GM18507 (cell line): Measurements from ENCODE around the gene CPNE4.
"Not testable (repeated sequence)": the region's sequence is repeated elsewhere in the genome, so short reads cannot be mapped to it uniquely, and the experiment has no call there.

Experiments used
- DNase-seq: peaks from one replicate; pipeline ENCODE4 v3.0.0; 2011; ENCODE audit warnings: low read depth; ENCODE audit not compliant: insufficient read length; ENCODE audit errors: extremely low spot score
- FAIRE-seq: peaks from 2 replicates; lab custom pipeline; 2011; peaks lifted over from hg19 to GRCh38; lab: Jason Lieb, UNC

The CPNE4 gene

DNA sequence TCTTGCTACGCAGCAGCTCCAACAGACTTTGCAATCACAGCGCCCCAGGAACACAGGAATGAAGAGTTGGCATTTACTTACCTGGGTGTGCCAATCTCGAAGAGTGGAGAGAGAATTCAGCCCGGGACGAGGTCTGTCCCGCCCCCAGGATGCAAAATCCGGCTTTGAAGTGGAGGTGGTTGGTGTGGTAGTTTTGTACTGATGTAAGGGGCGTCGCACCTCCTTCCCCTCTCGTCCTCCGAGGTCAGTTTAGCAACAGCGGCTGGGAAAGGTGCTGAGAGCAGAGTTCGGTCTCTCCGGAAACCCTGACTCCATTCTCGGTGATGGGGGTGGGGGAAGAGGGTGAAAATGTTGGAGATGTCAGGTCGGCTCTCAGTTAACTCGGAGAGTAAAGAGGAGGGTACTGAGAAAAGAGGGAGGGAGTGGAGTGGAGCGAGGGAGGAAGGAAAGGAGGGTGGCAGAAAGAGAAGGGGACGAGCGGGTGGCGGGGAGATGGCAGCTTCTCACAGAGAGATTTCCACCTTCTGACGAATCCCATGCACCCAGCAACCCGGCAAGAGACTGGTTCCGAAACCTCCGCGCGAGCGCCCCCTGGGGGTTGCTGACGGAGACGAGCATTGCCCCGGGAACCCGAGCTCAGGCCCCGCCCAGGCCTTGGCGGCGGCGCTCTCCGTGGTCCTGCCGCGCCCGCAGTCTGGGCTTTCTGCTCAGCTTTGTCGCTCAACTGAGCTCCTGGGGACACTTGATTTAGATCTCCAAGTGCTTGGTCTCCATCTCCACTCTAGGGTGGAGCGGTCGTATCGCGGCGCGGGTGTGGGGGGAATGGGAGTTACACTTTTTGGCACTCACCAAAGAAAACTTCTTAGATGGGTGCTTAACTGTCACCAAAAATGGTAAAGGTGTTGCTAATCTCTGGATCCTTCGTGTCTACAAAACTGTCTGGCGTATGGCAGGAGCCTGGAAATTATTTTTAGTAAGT lies at the start of gene CPNE4:
TSS of gene CPNE4 (minus strand) at position 529 of the 979 bp plus-strand sequence.
- FAIRE-seq (peak; percentile 80), DNase-seq (peak; percentile 58)

DNA sequence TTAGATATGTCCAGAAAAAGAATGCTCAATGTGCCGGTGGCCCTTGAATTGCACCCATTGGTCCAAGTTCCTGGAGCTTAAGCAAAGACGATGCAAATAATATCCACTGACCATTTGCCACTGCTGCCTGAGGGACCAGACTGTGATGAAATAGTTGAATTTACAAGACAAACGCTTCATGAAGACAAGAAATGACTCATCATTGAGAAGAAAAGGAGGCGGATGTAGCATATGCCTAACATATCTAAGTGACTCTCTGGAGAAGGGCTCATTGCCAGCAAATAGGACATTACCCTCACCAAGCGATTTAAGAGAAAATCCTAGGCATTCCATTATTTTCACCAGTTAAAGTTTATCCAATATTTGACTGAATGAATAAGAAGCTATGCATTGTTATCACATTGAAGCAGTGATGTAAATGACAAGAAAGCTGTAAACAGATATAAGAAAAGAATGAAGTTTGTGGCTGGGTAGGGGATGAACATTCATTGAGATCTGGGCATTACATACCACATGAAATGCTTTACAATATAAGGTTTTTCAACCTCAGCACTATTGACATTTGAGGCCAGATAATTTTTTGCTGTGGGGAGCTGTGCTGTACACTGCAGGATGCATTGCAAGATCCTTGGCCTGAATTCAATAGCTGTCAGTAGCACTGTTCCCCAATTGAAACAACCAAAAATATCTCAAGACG lies 48.9 kb upstream of the CPNE4 start:
- DNase-seq (no peak), FAIRE-seq (no peak)

DNA sequence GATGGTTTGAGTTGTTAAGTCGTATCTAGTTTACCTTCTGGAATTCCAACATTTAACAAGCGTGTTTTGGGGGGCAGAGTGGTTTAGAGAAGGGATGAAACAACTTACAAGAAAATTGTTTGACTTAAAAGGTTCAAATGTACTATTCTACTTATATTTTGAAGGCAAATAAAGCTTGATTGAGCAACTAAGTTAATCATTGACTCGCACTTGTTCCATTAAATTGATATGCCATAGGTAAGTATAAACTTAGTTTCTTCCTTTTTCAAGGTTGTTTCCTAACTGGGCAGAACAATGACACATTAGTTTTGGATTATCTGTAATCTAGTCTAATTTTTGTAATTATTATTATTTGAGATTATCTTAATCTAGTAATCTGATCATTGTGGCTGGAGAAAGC lies 48.3 kb upstream of the CPNE4 start:
- no peak for FAIRE-seq
- DNase-seq: no peak

DNA sequence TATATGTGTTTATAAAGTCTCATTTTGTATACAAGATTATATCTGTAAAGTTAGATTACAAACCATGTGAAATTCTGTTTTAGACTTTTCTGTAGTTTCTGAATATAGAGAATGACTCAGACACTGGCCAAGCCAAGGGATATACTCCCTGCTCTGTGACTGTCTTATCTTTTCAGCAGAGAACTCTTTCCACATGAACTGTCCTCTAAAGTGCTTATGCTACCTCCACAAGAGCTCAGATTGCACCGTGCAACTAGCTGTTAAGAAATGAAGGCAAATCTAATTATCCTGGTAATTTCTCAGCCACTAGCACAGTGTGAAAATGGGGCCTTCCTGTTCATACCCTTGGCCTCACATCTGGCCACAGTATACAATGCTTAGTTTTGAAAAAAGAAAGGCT lies 44.3 kb upstream of the CPNE4 start:
- no peak for DNase-seq
- FAIRE-seq: no peak

DNA sequence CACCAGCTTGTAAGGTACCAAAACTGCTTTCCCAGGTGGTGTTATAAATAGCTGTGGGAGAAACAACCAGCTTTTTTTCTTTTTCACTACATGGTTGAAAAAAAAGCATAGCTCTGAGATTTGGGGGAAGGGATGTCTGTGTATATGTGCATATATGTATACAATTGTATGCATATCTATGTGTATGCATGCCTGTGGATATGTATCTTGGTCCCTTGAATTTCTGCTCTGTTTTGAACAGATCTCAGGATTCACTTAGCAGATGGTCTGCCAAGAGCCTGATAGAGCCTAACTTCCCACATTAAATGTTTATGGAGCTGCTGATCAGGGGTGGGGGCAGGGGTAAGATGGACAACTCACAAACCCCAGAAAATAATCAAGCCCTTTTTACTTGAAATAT lies 39.0 kb upstream of the CPNE4 start:
- no peak for FAIRE-seq
- no peak for DNase-seq

DNA sequence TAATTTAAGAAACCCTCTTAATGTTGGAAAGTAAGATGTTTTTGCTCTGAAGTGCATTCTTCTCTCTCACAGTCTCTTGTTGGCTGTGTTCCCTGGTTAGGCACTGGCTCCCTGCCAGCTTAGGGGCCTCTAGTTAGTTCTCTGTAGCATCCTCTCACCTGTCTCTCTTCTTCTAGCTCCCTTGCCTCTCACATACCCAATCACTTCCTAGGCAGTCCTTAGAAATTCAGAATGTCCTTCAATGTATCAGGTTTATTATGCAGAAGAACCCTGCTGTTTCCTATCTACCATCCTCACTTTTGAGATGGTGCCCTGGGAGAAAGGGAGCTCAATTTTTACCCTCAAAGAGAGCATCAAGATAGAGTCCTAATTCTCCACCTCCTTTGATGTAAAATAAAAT lies 36.2 kb upstream of the CPNE4 start:
- DNase-seq: no peak
- FAIRE-seq: no peak

DNA sequence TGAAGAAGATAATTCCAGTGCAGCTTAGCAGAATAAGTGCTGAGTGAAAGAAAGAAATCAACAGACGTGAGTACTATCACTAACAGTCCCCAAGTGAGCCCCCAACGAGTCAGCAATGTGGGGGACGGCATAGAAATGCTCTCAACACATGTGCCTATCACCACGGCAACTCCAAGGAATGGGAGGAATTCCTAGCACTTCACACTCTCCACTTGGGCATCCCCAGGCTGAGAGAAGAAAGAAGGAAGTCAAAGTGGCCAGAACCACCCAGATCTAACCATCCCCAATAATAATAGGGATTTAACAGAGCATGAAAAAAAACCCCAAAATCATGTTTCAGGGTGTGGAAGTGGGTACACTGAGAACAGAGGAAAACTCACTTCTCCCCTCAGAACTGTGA lies 29.3 kb upstream of the CPNE4 start:
- no peak for DNase-seq
- no peak for FAIRE-seq

DNA sequence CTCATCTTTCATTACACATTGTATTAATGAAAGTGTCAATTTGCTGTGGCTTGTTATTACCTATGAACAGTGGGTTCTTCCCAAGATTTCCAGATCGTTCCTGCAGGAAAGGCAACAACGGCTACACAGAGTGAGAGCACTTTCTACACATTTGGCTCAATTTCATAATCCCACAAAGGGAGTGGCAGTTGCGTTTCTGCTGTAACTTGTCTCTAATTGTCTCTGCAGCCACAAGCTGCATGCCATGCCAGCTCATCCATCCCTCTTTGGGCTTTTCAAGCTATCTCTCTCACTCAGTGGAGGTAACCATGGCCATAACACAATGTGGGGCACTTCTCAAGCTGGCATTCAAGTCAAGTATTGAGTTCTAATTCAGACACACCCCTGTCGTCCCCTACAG lies 27.7 kb upstream of the CPNE4 start:
- DNase-seq (no peak), FAIRE-seq (no peak)

DNA sequence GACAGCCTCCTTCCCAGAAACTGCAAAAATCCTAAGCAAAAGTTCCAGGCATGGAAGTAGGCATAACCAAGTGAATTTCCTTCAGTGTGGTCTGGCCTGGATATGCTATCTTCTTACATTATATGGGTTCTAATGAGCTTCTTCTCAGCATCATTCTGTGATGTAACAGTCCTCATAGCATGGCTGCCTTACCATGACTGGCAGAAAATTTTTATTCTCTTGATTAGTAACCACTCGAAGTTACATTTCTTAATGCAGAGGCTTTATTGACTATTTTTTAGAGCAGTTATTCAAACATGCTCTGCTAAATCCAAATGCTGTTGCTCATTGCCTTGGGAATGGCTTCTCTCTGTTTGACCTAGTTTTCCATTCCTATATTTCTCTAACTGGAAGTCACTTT lies 21.1 kb upstream of the CPNE4 start:
- FAIRE-seq: no peak

DNA sequence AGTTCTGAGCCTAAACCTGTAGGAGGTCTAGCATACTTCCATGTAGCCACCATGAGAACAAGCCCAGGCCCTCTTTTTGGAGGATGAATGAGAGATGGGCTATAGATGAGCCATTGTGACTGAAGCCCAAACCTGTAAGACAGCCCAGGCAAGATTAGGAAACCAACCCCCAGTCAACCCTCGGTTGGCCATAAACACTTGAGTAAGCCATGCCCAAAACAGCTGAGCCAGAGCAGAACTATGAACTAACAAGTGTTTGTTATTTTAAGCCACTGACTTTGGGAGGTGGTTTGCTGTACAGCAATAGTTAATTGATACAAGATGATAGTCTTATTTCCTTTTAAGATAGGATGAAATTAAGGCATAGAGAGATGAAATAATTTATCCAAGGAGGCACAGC lies 12.4 kb upstream of the CPNE4 start:
- no peak for FAIRE-seq
- DNase-seq: no peak

More for the DNA sequence above, 21.1 kb upstream of the CPNE4 start:
- no peak for DNase-seq

DNA sequence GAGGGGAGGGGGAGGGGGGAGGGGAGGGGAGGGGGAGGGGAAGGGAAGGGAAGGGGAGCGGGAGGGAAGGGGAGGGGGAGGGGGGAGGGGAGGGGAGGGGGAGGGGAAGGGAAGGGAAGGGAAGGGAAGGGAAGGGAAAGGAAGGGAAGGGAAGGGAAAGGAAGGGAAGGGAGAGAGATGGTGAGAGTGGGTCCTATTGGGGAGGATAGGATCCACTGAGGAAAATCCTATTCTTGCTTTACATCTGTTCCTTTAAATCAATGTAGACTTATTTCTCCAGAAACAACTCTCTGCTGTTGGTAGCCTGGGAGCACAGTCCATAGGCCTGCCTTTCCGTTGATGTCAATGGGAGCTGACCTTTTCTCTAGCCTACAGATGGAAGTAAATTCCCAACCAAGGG lies 10.1 kb upstream of the CPNE4 start:
- FAIRE-seq, DNase-seq: not testable (repeated sequence)

DNA sequence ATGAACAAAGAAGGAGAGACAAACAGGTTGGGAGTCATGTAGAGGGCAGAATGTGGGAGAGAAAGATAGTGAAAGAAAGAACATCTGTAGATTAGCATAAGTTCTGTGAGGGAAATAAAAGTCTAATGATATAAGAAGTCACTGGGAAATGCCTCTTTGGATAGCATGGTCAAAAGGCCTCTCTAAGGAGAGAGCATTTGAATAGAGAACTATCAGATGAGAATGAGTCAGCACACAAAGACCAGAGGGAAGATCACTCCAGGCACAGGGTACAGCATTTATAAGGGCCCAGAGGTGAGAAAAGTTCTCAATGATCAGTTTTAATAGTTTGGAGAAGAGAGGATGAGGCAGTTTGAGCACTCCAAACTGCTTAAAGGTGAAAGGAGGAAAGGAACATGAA lies 7.9 kb upstream of the CPNE4 start:
- FAIRE-seq: no peak
- DNase-seq: no peak

DNA sequence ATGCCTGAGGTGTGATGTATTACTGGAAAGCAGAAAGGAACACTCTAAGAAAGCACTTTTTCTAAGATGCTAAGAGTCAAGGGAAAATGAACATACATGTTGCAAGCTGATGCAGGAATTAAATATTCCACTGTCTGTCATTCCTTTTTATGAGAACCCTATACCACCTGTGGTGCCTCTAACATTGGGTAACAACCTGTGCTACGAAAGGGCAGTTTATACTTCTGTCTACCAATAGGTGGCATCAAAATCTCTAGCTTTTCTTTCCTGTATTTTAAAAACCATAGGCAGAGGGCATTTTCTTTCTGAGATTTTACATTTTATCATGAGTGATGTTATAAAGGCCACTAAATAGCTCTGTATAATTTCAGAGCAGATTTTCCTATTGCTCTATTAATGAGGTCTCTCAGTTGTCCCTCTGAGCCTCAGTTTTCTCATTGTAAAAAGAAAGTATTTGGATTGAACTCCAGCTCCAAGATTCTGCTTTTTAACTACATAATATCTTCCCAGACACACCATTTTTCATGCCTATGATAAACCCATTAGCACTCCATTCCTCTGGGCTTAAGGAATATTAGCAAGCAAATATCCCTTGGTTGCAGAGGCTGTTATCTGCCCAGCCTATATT lies 3.5 kb upstream of the CPNE4 start:
- DNase-seq (no peak), FAIRE-seq (no peak)

DNA sequence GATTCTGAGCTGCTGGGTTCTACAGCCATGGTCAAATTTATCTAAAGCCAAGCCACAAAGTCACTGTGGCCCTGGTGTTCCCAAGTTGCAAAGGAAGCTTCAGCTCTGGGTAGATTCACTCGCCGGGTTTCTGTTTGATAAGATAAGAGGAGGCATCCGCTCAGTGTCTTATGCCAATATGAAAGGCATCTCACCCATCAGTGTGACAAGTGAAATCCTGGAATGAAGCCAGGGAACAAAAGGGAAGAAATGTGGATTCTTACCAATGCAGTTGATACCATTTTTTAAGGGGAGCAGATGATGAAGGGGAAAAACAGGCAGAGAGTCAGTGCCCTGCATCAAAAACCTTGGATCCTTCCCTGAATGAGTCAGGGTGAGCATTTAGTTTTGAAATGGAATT lies 2.8 kb upstream of the CPNE4 start:
- no peak for DNase-seq
- no peak for FAIRE-seq

DNA sequence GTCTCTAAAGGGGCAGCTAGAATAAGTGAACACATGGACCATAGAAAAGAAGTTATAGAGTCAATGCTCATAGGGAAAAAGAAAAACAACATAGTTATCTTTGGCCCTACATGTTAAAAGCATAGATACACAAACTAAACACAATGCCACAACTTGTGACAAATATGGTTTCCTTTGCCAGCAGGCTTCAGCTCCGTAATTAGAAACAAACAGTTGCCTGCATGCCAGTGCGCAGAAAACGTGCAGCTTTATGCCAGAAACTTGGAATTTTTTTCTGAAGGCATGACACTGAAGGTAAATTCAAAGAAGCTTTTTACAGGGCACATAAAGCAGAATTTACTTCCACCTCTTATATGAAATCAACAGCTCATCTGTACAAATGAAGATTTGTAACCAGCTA lies 2.2 kb upstream of the CPNE4 start:
- no peak for FAIRE-seq
- no peak for DNase-seq

DNA sequence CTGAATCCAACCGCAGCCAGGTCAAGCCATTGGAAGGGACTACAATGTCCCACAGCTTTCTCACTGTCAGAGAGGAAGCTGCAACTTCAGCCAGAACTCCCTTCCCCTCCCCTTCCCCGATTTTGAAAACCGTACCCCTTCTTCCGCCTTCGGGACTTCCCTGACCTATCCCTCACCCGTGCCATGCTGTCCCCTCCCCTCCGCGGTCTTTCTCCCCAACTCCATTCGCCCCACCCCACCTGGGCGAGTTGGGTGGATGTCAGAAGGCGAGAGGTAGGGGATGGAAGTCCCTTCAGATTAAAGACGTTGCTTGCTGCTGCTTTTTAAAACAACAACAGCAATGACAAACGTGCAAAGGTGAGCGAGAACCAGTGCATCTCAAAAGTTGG lies 723 bp downstream of the CPNE4 start:
- DNase-seq (no peak), FAIRE-seq (no peak)

DNA sequence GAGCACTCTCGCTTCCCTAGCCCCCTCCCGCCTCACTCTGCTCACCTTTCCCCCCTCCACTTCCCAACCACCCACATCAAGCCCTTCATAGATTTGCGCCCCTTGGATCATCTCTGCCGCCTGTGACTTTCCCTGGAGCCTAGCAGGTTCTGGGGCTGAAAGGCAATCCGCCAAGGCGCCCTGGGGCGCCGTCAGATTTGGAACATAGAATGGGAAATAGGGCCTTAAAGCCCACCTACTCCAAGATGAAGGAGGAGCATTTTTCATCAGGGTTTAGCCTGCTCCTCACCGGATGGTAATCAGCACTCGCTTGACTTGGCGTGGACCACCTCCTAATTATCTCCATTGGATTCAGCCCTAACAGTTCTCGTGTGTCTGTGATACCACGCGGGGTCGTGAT lies 1.3 kb downstream of the CPNE4 start:
- DNase-seq: no peak
- no peak for FAIRE-seq

DNA sequence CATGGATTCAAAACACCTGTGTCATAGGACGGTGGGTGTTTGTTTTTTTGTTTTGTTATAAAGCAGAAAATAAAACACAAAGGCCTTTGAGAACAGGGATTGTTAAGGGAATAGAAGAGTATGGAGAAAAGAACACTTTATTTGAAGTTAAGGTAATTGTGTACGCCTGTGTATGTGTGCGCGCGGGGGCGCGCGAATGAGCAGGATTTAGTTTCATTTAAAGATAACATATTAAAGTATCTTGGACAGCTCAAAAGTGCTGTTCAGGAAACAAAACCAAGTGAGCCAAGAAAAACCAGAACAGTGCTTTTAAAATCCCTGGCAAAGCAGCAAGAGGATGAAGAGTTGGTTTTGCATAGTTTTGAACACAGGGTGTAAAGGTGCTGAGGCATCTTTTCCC lies 1.9 kb downstream of the CPNE4 start:
- DNase-seq: no peak
- FAIRE-seq: no peak

DNA sequence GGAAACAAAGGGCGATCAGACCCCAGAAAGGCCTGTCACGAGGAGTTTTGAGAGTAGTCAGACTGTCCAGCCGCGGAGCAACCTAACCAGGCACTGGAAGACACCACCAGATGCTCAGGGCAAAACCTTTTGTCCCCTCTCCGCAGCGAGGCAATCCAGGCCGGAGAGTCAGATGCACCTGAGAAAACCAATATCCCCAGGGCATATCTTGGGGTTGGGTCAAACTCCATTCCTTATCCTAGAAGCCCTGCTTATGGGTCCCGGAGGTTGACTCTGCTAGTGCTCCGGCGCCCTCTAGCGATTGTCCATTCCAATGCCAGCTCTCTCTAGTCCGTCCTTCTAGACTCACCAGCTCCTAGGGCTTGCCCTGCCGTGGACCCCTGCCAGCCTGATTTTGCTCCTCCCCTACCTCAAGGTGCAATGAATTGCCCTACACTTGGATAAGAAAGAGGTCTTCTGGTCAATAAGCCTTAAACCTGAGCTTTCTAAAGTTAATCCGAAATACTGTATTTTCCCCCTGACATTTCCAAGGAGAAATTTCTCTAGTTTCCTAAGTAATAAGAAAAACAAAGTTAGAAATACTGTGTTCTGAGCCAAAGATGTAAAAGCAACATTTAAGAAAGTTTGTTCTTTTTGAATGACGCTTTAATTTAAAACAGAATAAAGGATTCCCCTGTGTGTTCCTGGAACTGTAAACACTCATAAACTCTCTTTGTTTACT lies 5.5 kb downstream of the CPNE4 start:
- DNase-seq: peak; percentile 46
- peak; percentile 80 for FAIRE-seq

DNA sequence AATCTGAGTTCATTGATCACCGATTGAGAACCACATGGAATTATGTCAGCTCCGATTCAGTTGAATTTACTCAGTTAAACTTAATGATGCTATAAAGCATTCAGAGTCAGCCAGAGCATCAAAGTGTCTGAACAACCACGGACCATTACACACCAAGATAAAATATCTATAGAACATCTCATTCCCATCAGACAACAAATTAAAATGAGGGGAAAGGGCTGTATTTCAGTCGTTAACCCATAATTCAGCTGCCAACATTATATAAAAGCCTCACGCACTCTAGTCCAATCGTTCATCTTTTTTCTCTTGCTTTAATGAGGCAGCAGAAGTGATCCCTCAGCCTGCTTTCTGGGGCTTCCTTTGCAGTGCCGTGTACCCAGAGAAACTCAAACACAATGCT lies 11.9 kb downstream of the CPNE4 start:
- FAIRE-seq (no peak), DNase-seq (no peak)
